SK-N-MC (cell line): Measurements from ENCODE around the gene TRAPPC8.

ENCODE experiments used
- DNase-seq: peaks from one replicate; pipeline ENCODE4 v3.0.0-alpha.2; 2011; ENCODE audit warnings: low read depth, low spot score
- H3K27ac ChIP-seq: fragments of 200-600 bp; sonication (generic); 2 replicates; pipeline ENCODE4 v1.5.1; 2016; ENCODE audit warnings: mixed run types
- H3K36me3 ChIP-seq: fragments of 200-600 bp; sonication (generic); 2 replicates; pipeline ENCODE4 v1.6.1; 2017; ENCODE audit warnings: antibody characterized with exemption, low read length, mixed read lengths; ENCODE audit not compliant: insufficient read depth
- H3K4me3 ChIP-seq: fragments of 200-600 bp; sonication (generic); 2 replicates; pipeline ENCODE4 v1.5.1; 2016
- H3K9ac ChIP-seq: fragments of 200-600 bp; sonication (generic); 2 replicates; pipeline ENCODE4 v1.8.0; 2017; ENCODE audit warnings: mixed run types, mixed read lengths; ENCODE audit not compliant: insufficient read length
- H3K9me3 ChIP-seq: fragments of 200-600 bp; sonication (generic); 2 replicates; pipeline ENCODE4 v1.6.1; 2017; ENCODE audit warnings: low read depth, mild to moderate bottlenecking, antibody characterized with exemption, low read length, moderate library complexity, mixed read lengths
- EZH2 ChIP-seq: fragments of 200-600 bp; sonication (generic); IDR thresholded peaks from one replicate; pipeline ENCODE4 v1.6.1; 2017; ENCODE audit warnings: antibody characterized with exemption
- FOXP2 ChIP-seq: optimal IDR thresholded peaks from 2 replicates; pipeline ENCODE3; 2011; ENCODE audit warnings: mild to moderate bottlenecking, moderate library complexity; ENCODE audit not compliant: insufficient read depth; ENCODE audit errors: extremely low read length, control extremely low read depth
- POLR2AphosphoS5 ChIP-seq: IDR thresholded peaks from 2 replicates; pipeline ENCODE4 v1.6.1; 2012; ENCODE audit warnings: mild to moderate bottlenecking, low read depth, low read length, borderline replicate concordance

The TRAPPC8 gene

DNA sequence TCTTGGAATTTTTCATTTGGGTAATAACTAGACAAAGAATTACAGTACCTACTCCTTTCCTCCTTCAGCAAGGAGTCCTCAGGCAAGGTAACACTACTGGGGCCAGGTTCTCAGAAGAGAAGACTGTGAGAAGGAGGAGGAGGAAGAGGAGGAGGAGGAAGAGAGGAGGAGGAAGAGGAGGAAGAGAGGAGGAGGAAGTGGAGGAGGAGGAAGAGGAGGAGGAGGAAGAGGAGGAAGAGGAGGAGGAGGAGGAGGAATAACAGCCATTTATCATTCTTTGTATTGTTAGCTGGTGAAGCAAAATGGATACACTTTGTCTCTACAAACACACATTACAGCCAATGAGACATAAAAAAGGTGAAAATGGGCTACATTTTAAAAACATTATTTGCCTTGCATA, 149.4 kb downstream of the TRAPPC8 start:
- Histone ChIP-seq H3K36me3 (no peaks in the 10 kb centered on the region), H3K9ac (no peak overlapping the region), H3K9me3 (no peaks in the 10 kb centered on the region), H3K27ac (no peak overlapping the region), H3K4me3 (no peak overlapping the region)
- TF ChIP-seq EZH2: no peak
- no peak for TF ChIP-seq FOXP2
- no peak for TF ChIP-seq POLR2AphosphoS5
- no peak for DNase-seq

- Histone ChIP-seq H3K36me3 (no peaks in the 10 kb centered on the region), H3K9me3 (no peaks in the 10 kb centered on the region), H3K27ac (no peak overlapping the region), H3K9ac (no peak overlapping the region), H3K4me3 (no peak overlapping the region)
- TF ChIP-seq FOXP2: no peak
- no peak for DNase-seq
Measured at GRCh38 chr18:31792580-31792911, 150.4 kb downstream of the TRAPPC8 start.

DNA sequence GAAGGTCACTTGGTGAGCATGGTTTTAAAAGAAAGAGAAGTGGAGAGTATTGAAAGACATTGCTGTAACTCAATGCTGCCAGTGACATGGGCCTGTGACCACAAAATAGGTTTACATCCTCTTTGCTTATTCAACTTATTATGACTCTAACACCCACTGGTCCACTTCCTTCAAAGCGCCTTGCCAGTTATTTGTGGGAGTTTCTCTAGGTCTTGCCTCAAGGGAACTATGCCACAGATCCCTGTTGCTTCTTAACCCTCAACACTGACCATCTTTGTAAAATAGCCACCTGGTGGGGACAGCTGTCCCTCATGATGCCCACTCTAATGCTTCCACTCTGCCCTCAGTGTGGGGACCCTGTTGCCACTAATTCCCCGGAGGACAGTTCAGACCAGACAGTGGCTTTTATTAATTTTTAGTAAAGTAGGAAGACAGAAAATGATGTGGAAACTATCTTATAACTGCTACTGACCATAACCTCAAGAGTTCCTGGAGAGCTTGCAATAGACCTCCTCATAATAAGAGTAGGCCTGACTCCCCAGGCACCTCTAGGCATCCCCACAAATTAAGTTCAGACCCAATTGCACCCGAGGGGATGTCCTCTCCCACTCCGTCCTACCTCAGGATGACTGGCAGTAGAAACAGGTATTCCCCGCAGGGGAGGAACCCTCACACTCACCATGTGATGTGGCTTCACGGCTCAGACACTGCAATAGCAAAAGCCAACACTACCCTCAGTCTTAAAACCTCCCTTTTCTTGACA, 150.9 kb downstream of the TRAPPC8 start:
- TF ChIP-seq POLR2AphosphoS5 (no peak), EZH2 (no peak), FOXP2 (no peak)
- Histone ChIP-seq H3K9ac (no peak overlapping the region), H3K36me3 (no peaks in the 10 kb centered on the region), H3K4me3 (no peak overlapping the region), H3K9me3 (no peaks in the 10 kb centered on the region), H3K27ac (no peak overlapping the region)
- DNase-seq: no peak

- H3K27ac ChIP-seq: no peak overlapping the region
- no peaks in the 10 kb centered on the region for H3K36me3 ChIP-seq
- DNase-seq: no peak
- no peak overlapping the region for H3K4me3 ChIP-seq
- TF ChIP-seq EZH2 (no peak), FOXP2 (no peak), POLR2AphosphoS5 (no peak)
- no peaks in the 10 kb centered on the region for H3K9me3 ChIP-seq
- H3K9ac ChIP-seq: no peak overlapping the region
Measured at GRCh38 chr18:31789409-31789808, 153.5 kb downstream of the TRAPPC8 start.

- Histone ChIP-seq H3K27ac (no peak overlapping the region), H3K4me3 (no peak overlapping the region), H3K9me3 (no peaks in the 10 kb centered on the region), H3K36me3 (no peaks in the 10 kb centered on the region), H3K9ac (no peak overlapping the region)
- DNase-seq: no peak
- TF ChIP-seq FOXP2: no peak
Measured at GRCh38 chr18:31783059-31783458, 159.9 kb downstream of the TRAPPC8 start.
